Body of pancreas (tissue), 4 donors: Measurements from ENCODE around the gene GNAI2.

Experiments used
- CTCF ChIP-seq, 7 experiments: fragments of 450-650 bp in 4 of 7; fragments of 200-600 bp in 3 of 7; sonication (generic) in 3 of 7; IDR thresholded peaks; one replicate each; pipeline ENCODE4 v1.5.1; 2016 to 2019; ENCODE audit warnings: antibody characterized with exemption in 7 of 7
- POLR2A ChIP-seq, 3 donors: fragments of 450-650 bp; IDR thresholded peaks; one replicate each; pipeline ENCODE4 v1.6.1; 2016; ENCODE audit warnings: antibody characterized with exemption in 3 of 3, mild to moderate bottlenecking in 2 of 3

GRCh38 chr3:50248387-50248786, 12.4 kb downstream of the GNAI2 start:
- no peak for TF ChIP-seq CTCF (IDR thresholded peaks at IDR 0.05)
- no peak for TF ChIP-seq POLR2A (IDR thresholded peaks at IDR 0.05)
